NCI-H1105 (cell line): ENCODE results near the gene GUCY2D.

ENCODE experiments used
- DNase-seq: peaks from one replicate; lab custom pipeline; 2025; lab: John Stamatoyannopoulos, UW

The GUCY2D gene

DNA sequence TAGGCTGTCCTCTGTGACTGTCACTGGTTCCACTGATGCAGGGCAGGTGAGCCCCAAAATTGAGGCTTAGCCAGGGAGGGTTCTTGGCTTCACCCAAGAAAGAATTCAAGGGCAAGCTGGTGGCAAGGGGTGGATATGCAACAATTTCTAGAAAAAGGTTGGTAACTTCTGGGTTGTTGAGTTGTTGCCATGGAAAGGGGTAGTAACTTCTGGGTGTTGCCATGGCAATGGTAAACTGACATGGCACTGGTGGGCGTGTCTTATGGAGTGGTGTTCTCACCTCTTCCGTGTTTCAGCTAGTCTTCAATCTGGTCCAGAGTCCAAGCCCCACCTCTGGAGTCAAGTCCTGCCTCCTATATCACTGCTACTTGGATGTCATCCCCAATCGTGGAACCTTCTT is 9.5 kb upstream of the GUCY2D start:
- no peak for DNase-seq

DNA sequence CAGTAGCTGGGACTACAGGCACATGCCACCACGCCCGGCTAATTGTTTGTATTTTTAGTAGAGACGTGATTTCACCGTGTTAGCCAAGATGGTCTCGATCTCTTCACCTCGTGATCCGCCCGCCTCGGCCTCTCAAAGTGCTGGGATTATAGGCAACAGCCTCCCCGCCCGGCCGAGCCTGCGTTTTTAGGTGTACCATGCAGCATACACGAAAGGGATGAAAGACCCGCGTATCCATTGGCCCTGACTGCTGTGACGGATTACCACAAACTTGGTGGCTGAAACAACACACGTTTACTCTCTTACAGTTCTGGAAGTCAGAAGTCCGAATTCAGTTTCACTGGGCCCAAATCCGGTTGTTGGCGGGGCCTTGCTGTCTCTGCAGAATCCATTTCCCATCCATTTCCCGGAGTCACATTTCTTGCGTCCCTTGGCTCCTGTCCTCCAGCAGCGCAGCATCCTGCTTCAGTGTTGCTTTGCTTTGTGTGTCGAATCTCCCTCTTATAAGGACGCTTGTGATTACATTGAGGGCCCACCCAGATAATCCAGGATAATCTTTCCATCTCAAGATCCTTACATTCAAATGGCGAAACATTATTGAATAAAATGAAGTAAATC is 8.3 kb upstream of the GUCY2D start:
- no peak for DNase-seq

GRCh38 chr17:7995724-7996123 is 6.7 kb upstream of the GUCY2D start:
- DNase-seq = no peak

- DNase-seq = no peak
These were observed 5.2 kb upstream of the GUCY2D start for GRCh38 chr17:7997186-7997585.

DNA sequence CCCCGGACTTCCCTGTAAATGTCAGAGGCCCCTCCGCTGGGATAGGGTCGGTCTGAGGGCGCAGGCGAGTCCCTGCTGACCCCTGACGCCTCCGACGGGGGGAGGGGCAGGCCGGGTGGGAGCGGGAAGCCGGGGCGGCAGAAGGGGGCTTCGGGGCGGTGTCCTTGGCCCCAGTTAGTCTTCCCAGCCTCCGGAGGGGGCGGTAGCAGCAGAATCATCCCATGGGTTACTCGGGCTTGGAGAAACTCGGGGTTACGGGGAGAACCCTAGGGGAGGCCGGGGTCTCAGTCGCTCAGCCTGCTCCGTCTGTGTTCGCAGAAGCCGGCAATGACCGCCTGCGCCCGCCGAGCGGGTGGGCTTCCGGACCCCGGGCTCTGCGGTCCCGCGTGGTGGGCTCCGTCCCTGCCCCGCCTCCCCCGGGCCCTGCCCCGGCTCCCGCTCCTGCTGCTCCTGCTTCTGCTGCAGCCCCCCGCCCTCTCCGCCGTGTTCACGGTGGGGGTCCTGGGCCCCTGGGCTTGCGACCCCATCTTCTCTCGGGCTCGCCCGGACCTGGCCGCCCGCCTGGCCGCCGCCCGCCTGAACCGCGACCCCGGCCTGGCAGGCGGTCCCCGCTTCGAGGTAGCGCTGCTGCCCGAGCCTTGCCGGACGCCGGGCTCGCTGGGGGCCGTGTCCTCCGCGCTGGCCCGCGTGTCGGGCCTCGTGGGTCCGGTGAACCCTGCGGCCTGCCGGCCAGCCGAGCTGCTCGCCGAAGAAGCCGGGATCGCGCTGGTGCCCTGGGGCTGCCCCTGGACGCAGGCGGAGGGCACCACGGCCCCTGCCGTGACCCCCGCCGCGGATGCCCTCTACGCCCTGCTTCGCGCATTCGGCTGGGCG is 542 bp downstream of the GUCY2D start:
- no peak for DNase-seq

GRCh38 chr17:8003594-8004181 is 1.3 kb downstream of the GUCY2D start:
- DNase-seq = no peak

DNA sequence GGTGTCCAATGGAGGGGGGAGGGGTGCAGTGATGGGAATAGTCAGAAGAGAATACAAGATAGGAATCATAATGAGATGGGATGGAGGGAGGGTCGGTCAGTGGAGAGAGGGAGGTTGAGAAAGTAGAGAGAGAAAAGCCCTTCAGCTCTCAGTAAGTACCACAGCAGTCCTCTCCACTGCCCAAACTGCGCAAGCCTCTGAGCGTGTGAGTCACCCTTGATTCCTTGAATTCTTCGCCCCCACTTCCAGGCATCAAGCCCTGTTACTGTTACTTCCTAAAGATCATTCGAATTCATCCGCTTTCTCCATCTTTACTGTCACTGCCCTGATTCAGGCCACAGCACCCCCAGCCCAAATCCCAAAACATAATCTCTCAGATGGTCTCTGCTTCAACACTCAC is 2.5 kb downstream of the GUCY2D start:
- DNase-seq = no peak

- DNase-seq = no peak
These were observed 2.9 kb downstream of the GUCY2D start for GRCh38 chr17:8005357-8005756.

- no peak for DNase-seq
These were observed 3.7 kb downstream of the GUCY2D start for GRCh38 chr17:8005967-8006730.

DNA sequence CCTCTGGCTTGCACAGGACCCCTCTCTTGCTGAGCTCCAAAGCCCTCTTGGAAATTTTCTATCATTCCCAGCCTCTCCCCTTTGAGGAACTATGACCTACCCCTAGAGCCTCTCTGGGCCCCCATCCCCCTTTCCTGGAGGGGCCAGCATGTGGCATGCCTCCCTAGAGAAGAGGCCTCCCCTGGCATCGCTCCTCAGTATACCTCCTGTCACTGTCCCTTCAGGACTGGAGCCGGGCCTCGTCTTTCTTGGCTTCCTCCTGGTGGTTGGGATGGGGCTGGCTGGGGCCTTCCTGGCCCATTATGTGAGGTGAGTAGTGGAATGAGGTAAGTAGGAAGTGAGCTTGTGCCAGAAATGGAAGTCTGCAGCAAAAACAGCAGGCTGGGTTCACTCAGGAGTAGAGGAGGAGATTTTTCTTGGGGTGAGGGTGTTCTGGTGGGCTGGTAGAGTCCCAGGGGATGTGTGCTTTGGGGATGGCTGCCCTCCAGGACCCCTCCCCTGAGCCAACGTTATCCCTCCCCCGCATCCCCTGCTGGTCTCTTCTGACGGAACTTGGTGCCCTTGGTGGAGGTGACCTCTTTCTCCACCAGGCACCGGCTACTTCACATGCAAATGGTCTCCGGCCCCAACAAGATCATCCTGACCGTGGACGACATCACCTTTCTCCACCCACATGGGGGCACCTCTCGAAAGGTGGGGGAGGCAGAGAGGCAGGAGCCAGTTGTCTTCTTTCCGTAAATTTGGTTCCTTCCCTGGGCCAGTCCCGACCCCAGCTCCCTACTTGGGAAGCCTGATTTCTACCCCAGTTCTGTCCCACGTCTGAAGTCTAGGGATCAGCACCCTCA is 4.6 kb downstream of the GUCY2D start:
- DNase-seq = no peak

DNA sequence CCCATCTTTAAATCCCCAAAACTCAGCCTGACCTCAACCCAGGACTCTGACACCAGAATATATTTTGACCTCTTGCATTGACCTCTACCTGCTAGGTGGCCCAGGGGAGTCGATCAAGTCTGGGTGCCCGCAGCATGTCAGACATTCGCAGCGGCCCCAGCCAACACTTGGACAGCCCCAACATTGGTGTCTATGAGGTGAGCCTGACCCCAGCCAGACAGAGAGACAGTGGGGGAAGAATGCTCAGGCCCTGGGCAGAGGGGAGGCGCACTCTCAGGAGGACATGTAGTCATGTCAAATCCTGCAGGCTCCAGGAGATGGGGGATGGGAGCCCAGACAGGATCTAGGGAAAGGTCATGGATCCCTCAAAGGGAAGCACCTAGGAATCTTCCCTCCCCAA is 5.4 kb downstream of the GUCY2D start:
- no peak for DNase-seq

GRCh38 chr17:8012045-8012580 is 9.7 kb downstream of the GUCY2D start:
- DNase-seq = no peak

- DNase-seq = no peak
These were observed 10.7 kb downstream of the GUCY2D start for GRCh38 chr17:8012996-8013640.

DNA sequence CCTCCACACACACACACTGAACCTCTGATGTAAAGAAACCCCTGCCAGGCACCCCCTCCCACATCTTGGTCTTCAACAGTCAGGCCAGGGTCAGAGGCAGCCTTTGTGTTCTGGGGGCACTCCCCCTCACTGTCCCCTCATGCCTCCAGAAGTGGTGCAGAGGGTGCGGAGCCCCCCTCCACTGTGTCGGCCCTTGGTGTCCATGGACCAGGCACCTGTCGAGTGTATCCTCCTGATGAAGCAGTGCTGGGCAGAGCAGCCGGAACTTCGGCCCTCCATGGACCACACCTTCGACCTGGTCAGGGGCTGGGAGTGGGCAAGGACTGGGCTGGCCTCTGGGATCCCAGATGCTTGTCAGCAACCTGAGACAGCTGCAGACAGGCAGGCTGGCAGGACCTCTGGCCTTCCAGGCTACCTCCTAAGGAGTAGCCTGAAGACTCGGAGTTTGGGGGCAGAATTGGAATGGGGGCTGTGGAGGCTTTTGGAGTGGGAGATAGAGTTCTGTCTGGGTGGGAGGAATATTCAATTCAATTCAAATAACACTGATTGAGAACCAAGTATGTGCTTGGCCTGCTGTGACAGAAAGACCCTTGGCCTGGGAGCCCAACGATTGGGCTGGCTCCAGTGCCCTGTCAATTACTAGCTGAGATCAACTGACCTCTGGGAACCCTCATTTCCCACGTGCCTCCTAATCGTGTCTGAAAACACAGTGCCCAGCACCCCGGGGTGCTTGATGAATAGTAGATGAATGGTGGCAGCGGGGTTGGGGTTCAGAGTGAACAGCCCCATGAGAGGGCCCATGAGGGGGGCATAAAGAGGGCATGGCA is 11.5 kb downstream of the GUCY2D start:
- DNase-seq = no peak

DNA sequence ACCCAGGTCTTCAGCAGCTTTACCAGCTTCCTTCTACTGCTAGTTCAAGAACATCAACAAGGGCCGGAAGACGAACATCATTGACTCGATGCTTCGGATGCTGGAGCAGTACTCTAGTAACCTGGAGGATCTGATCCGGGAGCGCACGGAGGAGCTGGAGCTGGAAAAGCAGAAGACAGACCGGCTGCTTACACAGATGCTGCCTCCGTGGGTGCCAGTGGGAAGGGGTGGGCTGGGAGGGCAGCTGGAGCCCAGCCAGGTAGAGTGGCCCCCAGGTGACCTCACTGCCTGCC is 12.1 kb downstream of the GUCY2D start:
- no peak for DNase-seq

DNA sequence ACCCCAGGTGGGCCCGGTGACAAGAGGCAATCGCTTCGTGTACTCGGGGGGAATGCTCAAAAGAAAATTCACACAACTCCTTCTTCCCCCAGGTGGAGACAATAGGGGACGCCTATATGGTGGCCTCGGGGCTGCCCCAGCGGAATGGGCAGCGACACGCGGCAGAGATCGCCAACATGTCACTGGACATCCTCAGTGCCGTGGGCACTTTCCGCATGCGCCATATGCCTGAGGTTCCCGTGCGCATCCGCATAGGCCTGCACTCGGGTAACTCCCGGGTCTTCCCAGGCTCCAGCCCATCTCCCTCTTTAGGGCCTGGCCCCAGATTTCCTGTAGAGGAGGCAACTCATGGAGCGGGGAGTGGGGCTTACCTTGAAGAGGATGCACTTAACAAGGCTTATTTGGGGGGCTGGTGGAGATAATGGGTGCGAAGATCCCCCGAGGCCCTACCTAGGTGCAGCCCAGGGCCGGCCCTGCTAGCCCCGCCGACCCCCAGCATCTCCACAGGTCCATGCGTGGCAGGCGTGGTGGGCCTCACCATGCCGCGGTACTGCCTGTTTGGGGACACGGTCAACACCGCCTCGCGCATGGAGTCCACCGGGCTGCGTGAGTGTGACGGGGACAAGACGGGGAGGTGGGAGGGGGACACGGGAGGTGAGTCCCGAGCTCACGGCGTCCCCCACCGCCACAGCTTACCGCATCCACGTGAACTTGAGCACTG is 13.0 kb downstream of the GUCY2D start:
- DNase-seq = no peak

DNA sequence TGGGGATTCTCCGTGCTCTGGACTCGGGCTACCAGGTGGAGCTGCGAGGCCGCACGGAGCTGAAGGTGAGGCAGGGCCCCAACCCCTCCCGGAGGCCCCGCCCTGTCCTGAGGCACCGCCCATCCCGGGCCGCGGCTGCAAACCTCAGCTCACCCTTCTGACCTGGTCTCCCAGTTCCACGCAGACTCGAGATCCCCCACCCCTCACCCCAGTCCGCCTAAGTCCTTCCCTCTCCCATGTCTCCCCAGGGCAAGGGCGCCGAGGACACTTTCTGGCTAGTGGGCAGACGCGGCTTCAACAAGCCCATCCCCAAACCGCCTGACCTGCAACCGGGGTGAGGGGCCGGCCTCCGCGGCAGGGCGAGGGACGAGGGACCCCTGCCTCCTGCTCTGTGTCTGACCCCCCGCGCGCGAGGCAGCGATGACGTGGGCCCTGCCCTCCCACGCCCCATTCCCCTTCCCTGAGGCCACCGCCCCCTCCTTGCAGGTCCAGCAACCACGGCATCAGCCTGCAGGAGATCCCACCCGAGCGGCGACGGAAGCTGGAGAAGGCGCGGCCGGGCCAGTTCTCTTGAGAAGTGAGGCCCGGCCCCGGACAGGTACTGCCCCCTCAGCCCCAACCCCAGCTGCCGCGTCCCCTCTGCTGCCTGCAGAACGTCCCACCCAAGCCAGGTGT is 13.7 kb downstream of the GUCY2D start:
- no peak for DNase-seq

DNA sequence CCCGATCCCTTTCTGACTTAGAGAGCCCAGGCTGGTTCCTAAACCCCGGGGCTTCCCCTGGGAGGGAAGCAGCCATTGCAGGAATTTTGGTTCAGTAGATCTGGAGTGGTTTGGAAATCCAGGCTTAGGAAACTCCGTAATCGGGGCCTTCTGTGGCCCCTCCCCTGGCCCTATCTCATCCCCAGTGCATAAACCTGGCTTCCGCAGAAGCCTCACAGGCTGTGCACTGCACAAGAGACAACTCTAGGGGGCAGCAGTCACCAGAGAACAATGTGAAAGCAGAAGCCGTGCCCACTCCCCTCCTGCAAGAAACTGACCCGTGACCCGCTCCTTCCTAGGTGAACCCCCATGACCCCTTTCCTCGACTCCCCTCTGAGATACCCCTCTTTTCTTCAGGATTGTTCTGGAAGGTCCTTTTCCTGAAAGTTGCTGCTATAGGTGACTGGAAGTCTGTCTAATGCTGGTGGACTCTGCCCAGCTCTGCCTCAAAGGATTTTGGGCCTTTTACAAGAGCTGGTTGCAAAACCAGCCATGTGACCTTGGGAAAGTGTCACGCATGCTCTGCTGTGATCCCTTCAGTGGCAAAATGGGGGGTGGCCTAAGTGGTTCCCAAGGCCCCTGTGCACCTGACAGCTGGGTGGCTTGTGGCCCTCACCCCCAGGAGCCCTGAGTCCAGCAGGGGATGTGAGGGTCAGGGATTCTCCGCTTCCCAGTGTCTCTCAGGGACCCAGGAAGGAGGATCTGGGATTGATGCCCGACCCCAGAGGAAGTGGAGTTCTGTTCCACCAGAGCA is 14.4 kb downstream of the GUCY2D start:
- peak; percentile 67 for DNase-seq
